Measurements from ENCODE around the gene SLC45A3.
A peak's percentile ranks its signal among the peaks of the same experiment; 100 is the strongest.

SLC45A3 gene

DNA sequence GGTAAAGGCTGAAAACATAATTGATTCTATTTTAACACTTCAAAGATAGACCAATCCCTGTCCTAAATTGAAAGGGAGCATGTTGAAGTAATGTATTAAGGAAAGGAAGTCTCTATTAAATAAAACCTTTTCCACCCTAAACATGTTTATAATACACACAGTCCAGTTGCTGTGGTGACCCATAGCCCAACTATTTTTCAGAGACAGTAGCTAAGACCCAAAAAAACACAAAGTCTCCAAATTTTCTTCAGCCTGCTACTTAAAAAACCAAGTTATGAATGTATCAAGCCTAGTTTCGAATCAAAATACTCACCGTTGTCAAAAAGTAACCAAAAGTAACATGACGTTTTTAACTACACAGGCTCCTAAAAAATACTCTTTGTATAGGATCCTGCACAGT is 50.1 kb downstream of the SLC45A3 start:
- Histone ChIP-seq H3K4me1 (ENCODE audit: control insufficient read depth, insufficient read depth, low read length) (peaks cover 7% of the 10 kb centered on the region), H3K27me3 (ENCODE audit: control insufficient read depth, insufficient read depth, low read length) (peaks cover 2% of the 10 kb centered on the region), H3K9me3 (ENCODE audit: control insufficient read depth, insufficient read depth, low read length) (no peaks in the 10 kb centered on the region), H3K9ac (ENCODE audit: low read depth, low read length) (no peak overlapping the region), H3K36me3 (ENCODE audit: control insufficient read depth, insufficient read depth, low read length) (no peaks in the 10 kb centered on the region), H3K4me3 (ENCODE audit: low read depth, low read length) (peak overlapping the region; percentile 94)

GRCh38 chr1:205629751-205630150 is 50.6 kb downstream of the SLC45A3 start:
- Histone ChIP-seq H3K4me3 (ENCODE audit: low read depth, low read length) (no peak overlapping the region), H3K9ac (ENCODE audit: low read depth, low read length) (no peak overlapping the region), H3K36me3 (ENCODE audit: control insufficient read depth, insufficient read depth, low read length) (no peaks in the 10 kb centered on the region), H3K27me3 (ENCODE audit: control insufficient read depth, insufficient read depth, low read length) (peaks cover 2% of the 10 kb centered on the region), H3K9me3 (ENCODE audit: control insufficient read depth, insufficient read depth, low read length) (no peaks in the 10 kb centered on the region), H3K4me1 (ENCODE audit: control insufficient read depth, insufficient read depth, low read length) (peaks cover 7% of the 10 kb centered on the region)

DNA sequence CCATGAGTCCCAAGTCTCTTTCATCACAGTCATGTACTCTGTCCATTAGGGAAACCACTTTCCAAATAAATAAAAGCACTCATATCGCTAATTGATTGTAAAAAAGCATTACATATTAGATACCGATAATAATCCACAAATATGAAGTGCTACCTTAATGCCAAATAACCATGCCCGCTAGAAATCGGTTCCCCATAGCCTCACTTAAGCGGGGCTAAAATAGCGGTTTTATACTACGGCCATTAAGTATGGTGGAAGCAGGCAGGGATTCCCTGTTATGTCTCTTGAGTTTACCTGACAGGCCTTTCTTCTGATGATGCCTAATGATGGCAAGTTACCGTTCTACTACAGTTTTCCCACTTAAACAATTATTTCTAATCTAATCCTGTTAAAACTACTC is 52.4 kb downstream of the SLC45A3 start:
- Histone ChIP-seq H3K27me3 (ENCODE audit: control insufficient read depth, insufficient read depth, low read length) (no peaks in the 10 kb centered on the region), H3K9me3 (ENCODE audit: control insufficient read depth, insufficient read depth, low read length) (no peaks in the 10 kb centered on the region), H3K4me1 (ENCODE audit: control insufficient read depth, insufficient read depth, low read length) (peaks cover 7% of the 10 kb centered on the region), H3K36me3 (ENCODE audit: control insufficient read depth, insufficient read depth, low read length) (peaks cover 6% of the 10 kb centered on the region), H3K4me3 (ENCODE audit: low read depth, low read length) (no peak overlapping the region), H3K9ac (ENCODE audit: low read depth, low read length) (no peak overlapping the region)

GRCh38 chr1:205626216-205626615 is 54.1 kb downstream of the SLC45A3 start:
- Histone ChIP-seq H3K36me3 (ENCODE audit: control insufficient read depth, insufficient read depth, low read length) (peaks cover 10% of the 10 kb centered on the region), H3K9ac (ENCODE audit: low read depth, low read length) (no peak overlapping the region)

GRCh38 chr1:205623646-205624045 is 56.7 kb downstream of the SLC45A3 start:
- Histone ChIP-seq H3K36me3 (ENCODE audit: control insufficient read depth, insufficient read depth, low read length) (peaks cover 19% of the 10 kb centered on the region), H3K4me1 (ENCODE audit: control insufficient read depth, insufficient read depth, low read length) (peaks cover 3% of the 10 kb centered on the region), H3K9me3 (ENCODE audit: control insufficient read depth, insufficient read depth, low read length) (no peaks in the 10 kb centered on the region), H3K27me3 (ENCODE audit: control insufficient read depth, insufficient read depth, low read length) (no peaks in the 10 kb centered on the region), H3K4me3 (ENCODE audit: low read depth, low read length) (no peak overlapping the region), H3K9ac (ENCODE audit: low read depth, low read length) (no peak overlapping the region)

More at GRCh38 chr1:205626216-205626615, 54.1 kb downstream of the SLC45A3 start:
- H3K4me1 ChIP-seq (ENCODE audit: control insufficient read depth, insufficient read depth, low read length) = peaks cover 7% of the 10 kb centered on the region
- H3K27me3 ChIP-seq (ENCODE audit: control insufficient read depth, insufficient read depth, low read length) = no peaks in the 10 kb centered on the region
- H3K9me3 ChIP-seq (ENCODE audit: control insufficient read depth, insufficient read depth, low read length) = no peaks in the 10 kb centered on the region
- H3K4me3 ChIP-seq (ENCODE audit: low read depth, low read length) = no peak overlapping the region

- no peak overlapping the region for H3K4me3 ChIP-seq (ENCODE audit: low read depth, low read length)
- H3K27me3 ChIP-seq (ENCODE audit: control insufficient read depth, insufficient read depth, low read length) = no peaks in the 10 kb centered on the region
- H3K36me3 ChIP-seq (ENCODE audit: control insufficient read depth, insufficient read depth, low read length) = peaks cover 22% of the 10 kb centered on the region
- no peaks in the 10 kb centered on the region for H3K4me1 ChIP-seq (ENCODE audit: control insufficient read depth, insufficient read depth, low read length)
- H3K9ac ChIP-seq (ENCODE audit: low read depth, low read length) = no peak overlapping the region
- no peaks in the 10 kb centered on the region for H3K9me3 ChIP-seq (ENCODE audit: control insufficient read depth, insufficient read depth, low read length)
These were observed 60.0 kb downstream of the SLC45A3 start for GRCh38 chr1:205620269-205620668.

GRCh38 chr1:205619376-205619775 is 60.9 kb downstream of the SLC45A3 start:
- no peaks in the 10 kb centered on the region for H3K9me3 ChIP-seq (ENCODE audit: control insufficient read depth, insufficient read depth, low read length)
- H3K36me3 ChIP-seq (ENCODE audit: control insufficient read depth, insufficient read depth, low read length) = peaks cover 22% of the 10 kb centered on the region
- no peak overlapping the region for H3K4me3 ChIP-seq (ENCODE audit: low read depth, low read length)
- H3K4me1 ChIP-seq (ENCODE audit: control insufficient read depth, insufficient read depth, low read length) = no peaks in the 10 kb centered on the region
- no peaks in the 10 kb centered on the region for H3K27me3 ChIP-seq (ENCODE audit: control insufficient read depth, insufficient read depth, low read length)
- H3K9ac ChIP-seq (ENCODE audit: low read depth, low read length) = no peak overlapping the region

GRCh38 chr1:205616563-205617293 is 63.6 kb downstream of the SLC45A3 start:
- Histone ChIP-seq H3K36me3 (ENCODE audit: control insufficient read depth, insufficient read depth, low read length) (peaks cover 11% of the 10 kb centered on the region), H3K4me1 (ENCODE audit: control insufficient read depth, insufficient read depth, low read length) (no peaks in the 10 kb centered on the region), H3K4me3 (ENCODE audit: low read depth, low read length) (no peak overlapping the region), H3K9ac (ENCODE audit: low read depth, low read length) (no peak overlapping the region), H3K9me3 (ENCODE audit: control insufficient read depth, insufficient read depth, low read length) (no peaks in the 10 kb centered on the region), H3K27me3 (ENCODE audit: control insufficient read depth, insufficient read depth, low read length) (no peaks in the 10 kb centered on the region)

DNA sequence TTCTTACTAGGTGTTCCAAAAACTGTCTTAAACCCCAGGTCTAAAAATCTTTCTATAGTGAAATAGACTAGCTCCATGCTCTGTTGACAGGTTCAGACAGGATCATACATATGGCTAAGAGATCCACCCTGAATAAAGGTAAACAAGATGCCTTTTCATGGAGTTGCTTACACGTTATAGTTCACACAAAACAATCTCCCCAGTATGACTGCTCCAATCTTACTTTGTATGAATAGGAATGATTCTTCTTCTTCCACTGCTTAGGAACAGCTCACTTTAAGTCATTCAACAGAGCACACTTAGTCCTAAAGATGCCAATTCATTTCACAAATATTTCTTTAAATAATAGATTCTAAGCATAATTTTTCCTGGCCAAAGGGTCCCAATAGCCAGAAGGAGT is 64.5 kb downstream of the SLC45A3 start:
- Histone ChIP-seq H3K27me3 (ENCODE audit: control insufficient read depth, insufficient read depth, low read length) (no peaks in the 10 kb centered on the region), H3K9ac (ENCODE audit: low read depth, low read length) (no peak overlapping the region), H3K4me3 (ENCODE audit: low read depth, low read length) (no peak overlapping the region), H3K36me3 (ENCODE audit: control insufficient read depth, insufficient read depth, low read length) (peaks cover 11% of the 10 kb centered on the region), H3K9me3 (ENCODE audit: control insufficient read depth, insufficient read depth, low read length) (no peaks in the 10 kb centered on the region), H3K4me1 (ENCODE audit: control insufficient read depth, insufficient read depth, low read length) (no peaks in the 10 kb centered on the region)

DNA sequence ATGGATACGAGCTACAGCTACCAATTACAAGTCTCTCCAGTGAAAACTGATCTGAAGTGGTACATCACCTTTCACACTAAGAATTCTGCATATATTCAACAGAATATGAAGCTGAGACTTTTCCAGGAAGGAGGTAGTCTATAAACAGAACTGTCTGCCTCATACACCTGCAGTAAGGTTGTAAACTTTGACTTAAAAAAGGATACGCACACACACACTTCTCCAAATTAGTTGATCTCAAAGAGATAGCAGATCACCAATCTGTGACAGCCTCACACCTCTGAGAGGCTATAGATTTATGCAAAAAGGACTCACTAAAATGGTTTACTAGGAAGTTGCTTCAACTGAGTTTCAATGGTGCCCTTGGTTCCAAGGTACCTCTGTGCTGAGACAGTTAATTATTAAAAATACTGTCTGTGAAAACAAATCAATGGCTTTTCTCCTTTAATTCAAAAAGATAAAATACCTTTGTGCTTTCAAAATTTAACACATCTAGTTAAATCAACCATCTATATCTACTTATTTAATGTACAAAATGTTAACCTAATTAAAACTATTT is 66.4 kb downstream of the SLC45A3 start:
- Histone ChIP-seq H3K4me3 (ENCODE audit: low read depth, low read length) (no peak overlapping the region), H3K4me1 (ENCODE audit: control insufficient read depth, insufficient read depth, low read length) (no peaks in the 10 kb centered on the region), H3K9ac (ENCODE audit: low read depth, low read length) (no peak overlapping the region), H3K36me3 (ENCODE audit: control insufficient read depth, insufficient read depth, low read length) (peaks cover 3% of the 10 kb centered on the region), H3K9me3 (ENCODE audit: control insufficient read depth, insufficient read depth, low read length) (no peaks in the 10 kb centered on the region), H3K27me3 (ENCODE audit: control insufficient read depth, insufficient read depth, low read length) (no peaks in the 10 kb centered on the region)

DNA sequence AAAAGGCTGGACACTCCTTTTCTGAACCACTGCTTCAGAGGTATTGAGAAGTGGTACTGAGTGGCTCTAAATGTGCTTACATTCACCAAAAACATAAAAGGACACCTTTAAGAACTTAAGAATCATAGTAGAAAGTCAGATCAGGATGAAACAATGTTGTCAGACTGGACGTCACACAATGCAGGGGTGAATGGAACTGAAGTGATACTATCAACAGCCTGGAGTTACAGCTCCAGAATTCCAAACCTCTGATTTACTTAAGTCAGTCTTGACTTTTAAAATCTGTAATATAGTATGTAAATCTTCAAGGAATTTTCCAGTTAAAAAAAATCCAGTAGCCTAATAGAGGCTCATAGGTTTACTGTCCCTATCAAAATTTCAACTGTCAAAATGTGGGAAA is 67.8 kb downstream of the SLC45A3 start:
- Histone ChIP-seq H3K4me3 (ENCODE audit: low read depth, low read length) (no peak overlapping the region), H3K27me3 (ENCODE audit: control insufficient read depth, insufficient read depth, low read length) (no peaks in the 10 kb centered on the region), H3K36me3 (ENCODE audit: control insufficient read depth, insufficient read depth, low read length) (peaks cover 3% of the 10 kb centered on the region), H3K9me3 (ENCODE audit: control insufficient read depth, insufficient read depth, low read length) (no peaks in the 10 kb centered on the region), H3K9ac (ENCODE audit: low read depth, low read length) (no peak overlapping the region), H3K4me1 (ENCODE audit: control insufficient read depth, insufficient read depth, low read length) (no peaks in the 10 kb centered on the region)

GRCh38 chr1:205612104-205612503 is 68.2 kb downstream of the SLC45A3 start:
- Histone ChIP-seq H3K9ac (ENCODE audit: low read depth, low read length) (no peak overlapping the region), H3K4me1 (ENCODE audit: control insufficient read depth, insufficient read depth, low read length) (no peaks in the 10 kb centered on the region), H3K27me3 (ENCODE audit: control insufficient read depth, insufficient read depth, low read length) (no peaks in the 10 kb centered on the region), H3K4me3 (ENCODE audit: low read depth, low read length) (no peak overlapping the region), H3K36me3 (ENCODE audit: control insufficient read depth, insufficient read depth, low read length) (peaks cover 3% of the 10 kb centered on the region), H3K9me3 (ENCODE audit: control insufficient read depth, insufficient read depth, low read length) (no peaks in the 10 kb centered on the region)
